H9 (cell line): ENCODE data around the gene ZNF587B. TPM values are rescaled to one million over a fixed set of nuclear protein-coding genes. Genes with fewer than 3 reads are reported as not detected.
A peak's percentile ranks its signal among the peaks of the same experiment; 100 is the strongest.

ENCODE experiments used
- DNase-seq: peaks from one replicate; pipeline ENCODE4 v3.0.0-alpha.2; 2017
- H2AFZ ChIP-seq: one replicate; pipeline ENCODE4 v1.6.1; 2013; ENCODE audit warnings: mild to moderate bottlenecking, low read length, control low read depth, moderate library complexity
- H2AK5ac ChIP-seq: 2 replicates; pipeline ENCODE4 v1.6.1; 2013; ENCODE audit warnings: low read length, control low read depth, mixed read lengths; ENCODE audit not compliant: insufficient read length
- H2BK120ac ChIP-seq: one replicate; pipeline ENCODE4 v1.6.1; 2013; ENCODE audit warnings: low read depth, mild to moderate bottlenecking, low read length, control low read depth, inconsistent platforms; ENCODE audit not compliant: poor library complexity, severe bottlenecking
- H2BK12ac ChIP-seq: 2 replicates; pipeline ENCODE4 v1.6.1; 2013; ENCODE audit warnings: low read length, control low read depth, mixed read lengths, low read depth; ENCODE audit not compliant: insufficient read length
- H2BK15ac ChIP-seq: 2 replicates; pipeline ENCODE4 v1.6.1; 2013; ENCODE audit warnings: low read depth, low read length, control low read depth
- H2BK20ac ChIP-seq: one replicate; pipeline ENCODE4 v1.6.1; 2013; ENCODE audit warnings: low read depth, mild to moderate bottlenecking, low read length, control low read depth, inconsistent platforms; ENCODE audit not compliant: poor library complexity, severe bottlenecking
- H2BK5ac ChIP-seq: 2 replicates; pipeline ENCODE4 v1.6.1; 2013; ENCODE audit warnings: low read length, control low read depth, mixed read lengths; ENCODE audit not compliant: insufficient read length
- H3K14ac ChIP-seq: 2 replicates; pipeline ENCODE4 v1.6.1; 2013; ENCODE audit warnings: low read length, control low read depth; ENCODE audit not compliant: insufficient read depth
- H3K18ac ChIP-seq: 2 replicates; pipeline ENCODE4 v1.6.1; 2013; ENCODE audit warnings: low read depth, mild to moderate bottlenecking, mixed read lengths, low read length, control low read depth; ENCODE audit not compliant: insufficient read length
- H3K23ac ChIP-seq: 2 replicates; pipeline ENCODE4 v1.6.1; 2013; ENCODE audit warnings: low read length, control low read depth, mixed read lengths, low read depth; ENCODE audit not compliant: insufficient read length
- H3K23me2 ChIP-seq: 2 replicates; pipeline ENCODE4 v1.6.1; 2013; ENCODE audit warnings: low read depth, mild to moderate bottlenecking, mixed read lengths, low read length, control low read depth; ENCODE audit not compliant: insufficient read length, poor library complexity, severe bottlenecking
- H3K27ac ChIP-seq: 2 replicates; pipeline ENCODE4 v1.5.1; 2013; ENCODE audit warnings: low read length, control low read depth, mixed read lengths, low read depth; ENCODE audit not compliant: insufficient read length
- H3K27me3 ChIP-seq: 2 replicates; pipeline ENCODE4 v1.6.1; 2013; ENCODE audit warnings: low read length, control low read depth, inconsistent platforms; ENCODE audit not compliant: insufficient read depth
- H3K4ac ChIP-seq: 2 replicates; pipeline ENCODE4 v1.6.1; 2013; ENCODE audit warnings: low read depth, mild to moderate bottlenecking, control low read depth, inconsistent platforms, low read length, moderate library complexity
- H3K4me1 ChIP-seq: 2 replicates; pipeline ENCODE4 v1.6.1; 2013; ENCODE audit warnings: low read length, control low read depth, inconsistent platforms; ENCODE audit not compliant: insufficient read depth
- H3K4me2 ChIP-seq: 2 replicates; pipeline ENCODE4 v1.6.1; 2013; ENCODE audit warnings: low read length, control low read depth, mixed read lengths; ENCODE audit not compliant: insufficient read length, insufficient read depth
- H3K56ac ChIP-seq: 2 replicates; pipeline ENCODE4 v1.6.1; 2013; ENCODE audit warnings: low read depth, mild to moderate bottlenecking, mixed read lengths, low read length, control low read depth; ENCODE audit not compliant: insufficient read length
- H3K79me1 ChIP-seq: 2 replicates; pipeline ENCODE4 v1.6.1; 2013; ENCODE audit warnings: low read depth, mild to moderate bottlenecking, moderate library complexity, low read length, control low read depth, inconsistent platforms; ENCODE audit not compliant: insufficient read depth, poor library complexity, severe bottlenecking
- H3K79me2 ChIP-seq: 2 replicates; pipeline ENCODE4 v1.6.1; 2013; ENCODE audit warnings: low read length, control low read depth, inconsistent platforms; ENCODE audit not compliant: insufficient read depth
- H3K9ac ChIP-seq: 2 replicates; pipeline ENCODE4 v1.6.1; 2013; ENCODE audit warnings: low read length, control low read depth, mixed read lengths; ENCODE audit not compliant: insufficient read length; ENCODE audit errors: extremely low read depth
- H3K9me3 ChIP-seq: one replicate; pipeline ENCODE4 v1.6.1; 2013; ENCODE audit warnings: low read depth, low read length, inconsistent platforms; ENCODE audit not compliant: control insufficient read depth
- H3T11ph ChIP-seq: one replicate; pipeline ENCODE4 v1.6.1; 2013; ENCODE audit warnings: mild to moderate bottlenecking, low read length, control low read depth, inconsistent platforms
- H4K20me1 ChIP-seq: one replicate; pipeline ENCODE4 v1.6.1; 2013; ENCODE audit not compliant: control insufficient read depth, insufficient read length, insufficient read depth
- H4K5ac ChIP-seq: 2 replicates; pipeline ENCODE4 v1.6.1; 2013; ENCODE audit warnings: low read depth, mild to moderate bottlenecking, mixed read lengths, low read length, control low read depth; ENCODE audit not compliant: insufficient read length
- H4K8ac ChIP-seq: replicated peaks from 2 replicates; pipeline ENCODE4 v1.6.1; 2013; ENCODE audit warnings: low read length, control low read depth, mixed read lengths, low read depth; ENCODE audit not compliant: insufficient read length
- H4K91ac ChIP-seq: 2 replicates; pipeline ENCODE4 v1.6.1; 2013; ENCODE audit warnings: low read depth, mild to moderate bottlenecking, moderate library complexity, mixed read lengths, low read length, control low read depth; ENCODE audit not compliant: insufficient read length
- H3K27ac Mint-ChIP-seq, 3 experiments: 2 replicates in 2 of 3; 3 replicates in 1 of 3; pipeline ENCODE4 v1.8.0; 2020 to 2021; ENCODE audit warnings: mixed read lengths in 3 of 3, mild to moderate bottlenecking in 1 of 3, moderate library complexity in 1 of 3
- H3K27me3 Mint-ChIP-seq: 2 replicates; pipeline ENCODE4 v1.8.0; 2021; ENCODE audit warnings: low read depth, mild to moderate bottlenecking, moderate library complexity, mixed read lengths
- H3K36me3 Mint-ChIP-seq, 3 experiments: 2 replicates in 2 of 3; 3 replicates in 1 of 3; pipeline ENCODE4 v1.8.0; 2020 to 2021; ENCODE audit warnings: low read depth in 3 of 3, mixed read lengths in 3 of 3; ENCODE audit not compliant: insufficient read depth in 1 of 3
- H3K4me1 Mint-ChIP-seq, 2 experiments: 2 replicates each; pipeline ENCODE4 v1.8.0; 2020; ENCODE audit warnings: mixed read lengths in 2 of 2
- H3K4me3 Mint-ChIP-seq, 2 experiments: 2 replicates in 1 of 2; 3 replicates in 1 of 2; pipeline ENCODE4 v1.8.0; 2020 to 2021; ENCODE audit warnings: mild to moderate bottlenecking in 2 of 2, mixed read lengths in 2 of 2, moderate library complexity in 1 of 2
- H3K9me3 Mint-ChIP-seq, 2 experiments: 2 replicates in 1 of 2; 3 replicates in 1 of 2; pipeline ENCODE4 v1.8.0; 2020; ENCODE audit warnings: mild to moderate bottlenecking in 2 of 2, mixed read lengths in 2 of 2, moderate library complexity in 1 of 2
- CTCF ChIP-seq: fragments of 200-600 bp; sonication (generic); conservative IDR thresholded peaks from 3 replicates; pipeline ENCODE4 v1.8.0; 2021; ENCODE audit warnings: antibody characterized with exemption, mild to moderate bottlenecking
- whole genome bisulfite sequencing: extraction: QIAGEN DNeasy Blood & Tissue Kit; methylation state at CpG from one replicate; pipeline ENCODE4 v1.1.7; 2013; ENCODE audit warnings: missing lambda C conversion rate, low lambda C conversion rate, mixed read lengths; ENCODE audit not compliant: insufficient read length; ENCODE audit errors: extremely low coverage; 5-methylcytosine and 5-hydroxymethylcytosine counted together
- total RNA-seq: library from RNA; stranded (reverse); gene quantifications from 2 replicates; pipeline ENCODE4 v1.2.1, GENCODE V29; 2021

ZNF587B gene
- total RNA-seq, 1 experiment from 2014 or later, result 45.2 TPM

GRCh38 chr19:57786286-57786685, 43.8 kb upstream of the ZNF587B start:
- H3K36me3 Mint-ChIP-seq, result peaks cover 16 to 34% (median 27%) of the 10 kb centered on the region in 3 experiments; a peak in 6 of 7 replicates

More at GRCh38 chr19:57786286-57786685, 43.8 kb upstream of the ZNF587B start:
- Histone ChIP-seq H2BK12ac (no peak overlapping the region), H3K4me1 (no peaks in the 10 kb centered on the region; the same call in 1 of the 2 replicates), H2BK20ac (no peak overlapping the region), H4K5ac (no peak overlapping the region), H3K14ac (no peak overlapping the region), H3K79me1 (no peaks in the 10 kb centered on the region), H3K9ac (no peak overlapping the region), H2BK15ac (no peak overlapping the region), H2AFZ (no peak overlapping the region), H3K4ac (no peak overlapping the region), H3K9me3 (no peaks in the 10 kb centered on the region), H3K56ac (no peak overlapping the region), H2AK5ac (no peak overlapping the region), H3K18ac (no peak overlapping the region), H3K23me2 (no peaks in the 10 kb centered on the region), H3T11ph (no peak overlapping the region), H3K4me2 (no peak overlapping the region), H2BK120ac (no peak overlapping the region), H3K79me2 (no peaks in the 10 kb centered on the region; the same call in 1 of the 2 replicates), H4K8ac (no peak overlapping the region), H3K23ac (no peak overlapping the region), H2BK5ac (no peak overlapping the region), H3K27ac (no peak overlapping the region), H4K91ac (no peak overlapping the region), H4K20me1 (no peaks in the 10 kb centered on the region), H3K27me3 (no peaks in the 10 kb centered on the region; the same call in 1 of the 2 replicates)
- Mint-ChIP-seq H3K27ac (peak overlapping the region; percentile 45 to 72 (median 46); a peak in 2 of 7 replicates), H3K4me1 (peaks cover 5 to 12% of the 10 kb centered on the region in 2 experiments), H3K9me3 (no peaks in the 10 kb centered on the region), H3K27me3 (peaks cover 2% of the 10 kb centered on the region), H3K4me3 (no peak overlapping the region)
- no peak for DNase-seq
- no CpG with 5 or more reads among the region's 38 CpGs for WGBS
- TF ChIP-seq CTCF, result no peak
